IPS-NIHi11 (cell line): ENCODE data around the gene SDC4.
A peak's percentile ranks its signal among the peaks of the same experiment; 100 is the strongest.

Source experiments
- DNase-seq: peaks from one replicate; pipeline ENCODE4 v3.0.0; 2012; ENCODE audit warnings: mixed read lengths, low spot score

SDC4 gene

DNA sequence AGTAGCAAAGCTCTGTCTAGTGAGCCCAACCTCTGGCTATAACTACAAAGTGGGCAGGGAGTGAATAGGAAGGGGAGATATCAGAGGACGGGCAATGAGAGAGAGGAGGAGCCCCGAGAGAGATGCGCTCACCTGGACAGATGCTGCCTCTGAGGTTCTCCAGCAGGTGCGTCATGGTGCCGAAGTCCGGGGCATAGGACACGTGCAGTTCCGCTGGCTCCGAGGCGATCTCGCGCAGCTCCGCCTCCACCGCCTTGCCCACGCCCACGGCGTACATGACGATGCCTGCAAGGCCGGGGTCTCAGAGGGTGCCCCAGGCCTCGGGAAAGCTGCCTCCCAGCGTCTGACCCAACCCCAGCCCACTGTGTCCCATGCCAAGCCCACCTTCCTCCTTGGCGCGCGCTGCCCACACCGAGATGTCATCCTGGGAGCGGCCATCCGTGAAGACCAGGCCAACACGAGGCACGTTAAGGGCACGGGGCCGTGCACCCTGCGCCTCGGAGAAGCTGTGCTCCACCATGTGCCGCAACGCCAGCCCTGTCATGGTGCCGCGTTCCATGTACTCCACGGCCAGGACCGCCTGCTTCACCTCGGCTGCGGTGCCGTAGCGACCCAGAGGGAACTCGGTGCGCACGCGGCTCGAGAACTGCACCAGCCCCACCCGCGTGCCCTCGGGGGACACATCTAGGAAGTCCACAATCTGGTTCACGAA is 50.3 kb downstream of the SDC4 start:
- DNase-seq, result no peak

GRCh38 chr20:45294659-45295058 is 53.6 kb downstream of the SDC4 start:
- no peak for DNase-seq

GRCh38 chr20:45294003-45294368 is 54.2 kb downstream of the SDC4 start:
- no peak for DNase-seq

- peak; percentile 93 for DNase-seq
Measured at GRCh38 chr20:45293041-45294002, 54.9 kb downstream of the SDC4 start.

DNA sequence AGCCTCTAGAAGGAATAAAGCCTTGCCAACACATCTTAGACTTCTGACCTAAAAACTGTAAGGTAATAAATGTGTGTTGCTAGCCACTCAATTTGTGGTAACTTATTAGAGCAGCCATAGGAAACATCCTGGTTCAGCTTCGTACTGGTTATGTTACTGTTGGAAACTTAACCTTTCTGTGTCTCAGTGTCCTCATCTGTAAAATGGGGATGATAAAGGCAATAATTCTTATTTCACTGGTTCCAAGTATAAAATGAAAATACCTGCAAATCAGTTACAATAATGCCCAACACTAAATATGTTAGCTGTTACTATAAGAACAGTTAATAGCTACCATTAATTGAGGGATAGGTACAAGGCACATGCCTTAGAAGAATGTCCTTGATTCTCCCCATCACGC is 55.9 kb downstream of the SDC4 start:
- DNase-seq, result no peak

GRCh38 chr20:45291526-45291925 is 56.7 kb downstream of the SDC4 start:
- no peak for DNase-seq

- DNase-seq, result peak; percentile 85
Measured at GRCh38 chr20:45290677-45291355, 57.4 kb downstream of the SDC4 start.

- DNase-seq, result no peak
Measured at GRCh38 chr20:45289942-45290676, 58.1 kb downstream of the SDC4 start.

GRCh38 chr20:45288860-45289259 is 59.4 kb downstream of the SDC4 start:
- DNase-seq, result no peak

- DNase-seq, result no peak
Measured at GRCh38 chr20:45288376-45288775, 59.8 kb downstream of the SDC4 start.

- DNase-seq, result no peak
Measured at GRCh38 chr20:45283551-45284057, 64.6 kb downstream of the SDC4 start.

DNA sequence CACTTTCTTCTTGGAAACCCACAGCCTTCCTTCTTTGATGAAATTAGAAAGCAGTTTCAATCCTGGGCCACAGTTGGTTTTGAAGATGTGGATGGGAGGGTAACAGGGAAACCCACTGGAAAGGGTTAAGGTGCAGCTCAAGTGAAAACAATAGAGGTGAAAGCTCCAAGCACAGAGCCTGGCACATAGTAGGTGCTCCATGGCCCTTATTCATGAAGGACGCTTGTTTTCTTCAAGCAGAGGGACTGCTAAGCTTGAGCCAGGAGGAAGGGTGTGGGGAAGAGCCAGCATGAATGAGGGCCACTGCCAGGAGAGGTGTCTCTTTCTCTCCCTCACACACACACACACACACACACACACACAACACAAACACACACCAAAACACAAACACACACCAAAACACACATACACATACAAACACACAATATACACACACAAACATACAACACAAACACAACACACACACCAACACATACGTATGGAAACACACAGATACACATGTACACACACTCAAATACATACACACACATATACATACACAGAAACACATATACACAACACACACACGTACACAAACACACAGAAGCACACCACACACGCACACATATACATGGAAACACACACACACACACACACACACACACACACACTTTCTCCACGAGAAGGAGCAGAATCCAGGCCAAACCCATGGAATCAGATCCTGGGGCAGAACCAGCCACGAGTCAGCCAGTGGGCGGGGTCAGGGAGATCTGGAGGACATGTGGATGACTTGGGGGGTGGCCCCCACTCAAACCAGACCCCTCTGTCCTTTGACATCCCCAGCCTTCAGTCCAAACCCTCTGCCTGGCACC is 65.3 kb downstream of the SDC4 start:
- no peak for DNase-seq

- no peak for DNase-seq
Measured at GRCh38 chr20:45279992-45280391, 68.2 kb downstream of the SDC4 start.

DNA sequence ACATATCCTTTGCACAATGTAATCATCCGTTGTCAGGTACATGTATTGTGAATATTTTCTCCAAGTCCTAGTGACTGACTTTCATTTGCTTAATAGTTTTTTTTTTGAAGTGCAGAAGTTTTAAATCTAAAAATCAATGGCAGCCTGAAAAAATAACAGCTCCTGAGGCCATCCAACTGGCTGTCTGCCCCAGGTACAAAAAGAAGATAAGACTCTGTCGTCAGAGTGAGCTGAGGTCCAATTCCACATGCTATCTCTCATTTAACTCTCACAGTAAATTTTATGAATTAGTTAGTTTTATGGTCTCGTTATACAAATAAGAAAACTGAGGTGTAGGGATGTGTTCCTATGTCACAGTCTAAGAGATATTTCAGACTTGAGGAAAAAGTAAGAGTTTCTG is 72.9 kb downstream of the SDC4 start:
- no peak for DNase-seq
